Islet of Langerhans (tissue), 1 donor: ENCODE measurements around the gene SMIM24.
"Not testable (repeated sequence)": the region's sequence is repeated elsewhere in the genome, so short reads cannot be mapped to it uniquely, and the experiment has no call there.

ENCODE experiments used
- FAIRE-seq: peaks from one replicate; lab custom pipeline; 2011; peaks lifted over from hg19 to GRCh38; lab: Jason Lieb, UNC

The SMIM24 gene

GRCh38 chr19:3480383-3481091 lies at the start of gene SMIM24:
TSS of gene SMIM24 (minus strand) at chr19:3480525. CDS start at chr19:3480463, 62 bp downstream.
- FAIRE-seq: no peak

GRCh38 chr19:3529299-3529698 lies 49.0 kb upstream of the SMIM24 start:
- FAIRE-seq: not testable (repeated sequence)

GRCh38 chr19:3528539-3529211 lies 48.4 kb upstream of the SMIM24 start:
- no peak for FAIRE-seq

GRCh38 chr19:3528080-3528479 lies 47.8 kb upstream of the SMIM24 start:
- FAIRE-seq: no peak

GRCh38 chr19:3527238-3527910 lies 47.0 kb upstream of the SMIM24 start:
- FAIRE-seq: no peak

- FAIRE-seq: no peak
Measured at GRCh38 chr19:3526507-3527237, 46.3 kb upstream of the SMIM24 start.

GRCh38 chr19:3524904-3525451 lies 44.7 kb upstream of the SMIM24 start:
- no peak for FAIRE-seq

GRCh38 chr19:3524078-3524842 lies 43.9 kb upstream of the SMIM24 start:
- no peak for FAIRE-seq

GRCh38 chr19:3523361-3524077 lies 43.2 kb upstream of the SMIM24 start:
- no peak for FAIRE-seq

GRCh38 chr19:3522421-3523360 lies 42.4 kb upstream of the SMIM24 start:
- no peak for FAIRE-seq

GRCh38 chr19:3521104-3521445 lies 40.8 kb upstream of the SMIM24 start:
- no peak for FAIRE-seq

- FAIRE-seq: no peak
Measured at GRCh38 chr19:3520166-3521103, 40.1 kb upstream of the SMIM24 start.

GRCh38 chr19:3519126-3519525 lies 38.8 kb upstream of the SMIM24 start:
- no peak for FAIRE-seq

GRCh38 chr19:3518659-3519058 lies 38.3 kb upstream of the SMIM24 start:
- FAIRE-seq: no peak

GRCh38 chr19:3518255-3518654 lies 37.9 kb upstream of the SMIM24 start:
- FAIRE-seq: no peak

- FAIRE-seq: no peak
Measured at GRCh38 chr19:3517638-3518037, 37.3 kb upstream of the SMIM24 start.

- no peak for FAIRE-seq
Measured at GRCh38 chr19:3516675-3517207, 36.4 kb upstream of the SMIM24 start.

- no peak for FAIRE-seq
Measured at GRCh38 chr19:3515891-3516422, 35.6 kb upstream of the SMIM24 start.
